Activated CD4-positive, alpha-beta T cell treated with anti-CD3 and anti-CD28 coated beads for 24 hours (primary cell): ENCODE data around the gene CGN.

Experiments used
- DNase-seq, 2 donors: peaks; one replicate each; pipeline ENCODE4 v3.0.0-alpha.2; 2020; ENCODE audit warnings: low read depth in 2 of 2

CGN gene

DNA sequence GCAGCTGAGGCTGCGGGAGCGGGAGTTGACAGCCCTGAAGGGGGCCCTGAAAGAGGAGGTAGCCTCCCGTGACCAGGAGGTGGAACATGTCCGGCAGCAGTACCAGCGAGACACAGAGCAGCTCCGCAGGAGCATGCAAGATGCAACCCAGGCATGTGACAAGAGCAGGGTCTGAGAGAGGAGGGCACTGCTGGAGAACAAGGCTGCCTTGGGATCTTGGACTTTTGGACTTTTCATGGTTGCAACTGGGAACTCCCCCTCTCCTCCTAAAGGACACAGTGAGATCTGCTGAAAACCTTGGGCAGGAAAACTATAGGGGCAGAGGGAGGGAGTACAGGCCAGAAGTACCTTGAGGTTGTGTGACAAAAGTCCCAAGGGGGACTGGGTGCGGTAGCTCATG is 13.5 kb downstream of the CGN start:
- no peak for DNase-seq

DNA sequence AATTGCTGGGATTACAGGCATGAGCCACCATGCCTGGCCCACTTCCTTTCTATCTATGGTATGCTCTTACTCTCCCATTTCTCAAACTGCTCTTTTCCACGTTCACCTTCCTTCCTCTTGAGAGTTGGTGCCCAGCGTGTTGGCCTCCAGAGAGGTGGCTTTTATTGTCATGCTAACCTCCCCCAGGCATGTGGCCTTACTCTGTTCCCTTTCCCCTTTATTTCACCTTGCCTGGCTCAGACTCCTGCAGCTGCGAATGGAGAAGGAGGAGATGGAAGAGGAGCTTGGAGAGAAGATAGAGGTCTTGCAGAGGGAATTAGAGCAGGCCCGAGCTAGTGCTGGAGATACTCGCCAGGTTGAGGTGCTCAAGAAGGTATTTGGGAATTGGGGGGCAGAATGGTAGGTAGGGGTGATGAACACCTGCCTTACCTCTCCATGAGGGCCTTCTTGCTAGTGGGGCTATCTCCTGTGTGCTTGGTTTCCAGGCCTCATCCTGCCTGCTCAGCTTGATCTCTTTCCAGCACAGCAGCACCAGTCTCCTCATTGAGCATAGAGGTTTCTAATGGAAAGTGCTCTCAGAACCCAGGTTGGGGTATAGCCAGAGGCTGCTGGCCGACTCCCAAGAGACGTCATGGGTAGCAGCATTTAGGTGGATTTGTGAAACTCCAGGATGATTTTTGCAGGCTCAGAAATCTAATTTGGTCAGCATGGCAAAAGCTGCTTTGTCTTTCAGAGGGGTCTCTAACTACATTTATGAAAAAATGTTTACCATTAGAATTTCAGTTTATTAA is 15.7 kb downstream of the CGN start:
- no peak for DNase-seq

DNA sequence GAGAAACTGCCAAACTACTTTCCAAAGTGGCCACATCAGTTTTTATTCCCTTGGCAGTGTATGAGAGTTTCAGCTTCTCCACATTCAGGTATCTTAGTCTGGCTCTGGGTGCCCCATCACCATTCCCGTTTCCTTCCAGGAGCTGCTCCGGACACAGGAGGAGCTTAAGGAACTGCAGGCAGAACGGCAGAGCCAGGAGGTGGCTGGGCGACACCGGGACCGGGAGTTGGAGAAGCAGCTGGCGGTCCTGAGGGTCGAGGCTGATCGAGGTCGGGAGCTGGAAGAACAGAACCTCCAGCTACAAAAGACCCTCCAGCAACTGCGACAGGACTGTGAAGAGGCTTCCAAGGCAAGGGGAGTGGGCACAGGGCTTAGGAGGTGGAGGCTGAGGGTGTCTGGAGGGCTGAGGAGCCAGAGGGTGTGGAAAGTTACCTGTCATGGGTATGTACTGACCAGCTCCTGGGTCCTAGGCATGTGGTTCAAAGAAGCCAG is 18.1 kb downstream of the CGN start:
- no peak for DNase-seq

DNA sequence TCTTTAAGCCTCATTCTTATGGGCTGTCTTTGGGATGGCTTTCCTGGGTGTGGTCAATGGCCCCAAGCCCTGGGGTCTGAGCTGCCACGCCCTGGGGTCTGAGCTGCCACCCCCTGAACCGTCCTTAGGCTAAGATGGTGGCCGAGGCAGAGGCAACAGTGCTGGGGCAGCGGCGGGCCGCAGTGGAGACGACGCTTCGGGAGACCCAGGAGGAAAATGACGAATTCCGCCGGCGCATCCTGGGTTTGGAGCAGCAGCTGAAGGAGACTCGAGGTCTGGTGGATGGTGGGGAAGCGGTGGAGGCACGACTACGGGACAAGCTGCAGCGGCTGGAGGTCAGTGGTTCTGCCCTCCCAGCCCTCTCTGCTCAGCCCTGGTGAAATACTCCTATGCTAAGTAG is 18.6 kb downstream of the CGN start:
- no peak for DNase-seq

DNA sequence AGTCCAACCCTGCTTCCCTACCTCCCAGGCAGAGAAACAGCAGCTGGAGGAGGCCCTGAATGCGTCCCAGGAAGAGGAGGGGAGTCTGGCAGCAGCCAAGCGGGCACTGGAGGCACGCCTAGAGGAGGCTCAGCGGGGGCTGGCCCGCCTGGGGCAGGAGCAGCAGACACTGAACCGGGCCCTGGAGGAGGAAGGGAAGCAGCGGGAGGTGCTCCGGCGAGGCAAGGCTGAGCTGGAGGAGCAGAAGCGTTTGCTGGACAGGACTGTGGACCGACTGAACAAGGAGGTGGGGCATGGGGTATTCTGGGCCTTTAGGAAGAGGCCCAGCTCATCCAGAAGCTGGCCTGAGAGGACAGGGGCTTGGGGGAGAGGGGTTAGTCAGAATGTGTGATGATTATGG is 19.3 kb downstream of the CGN start:
- DNase-seq, result no peak

DNA sequence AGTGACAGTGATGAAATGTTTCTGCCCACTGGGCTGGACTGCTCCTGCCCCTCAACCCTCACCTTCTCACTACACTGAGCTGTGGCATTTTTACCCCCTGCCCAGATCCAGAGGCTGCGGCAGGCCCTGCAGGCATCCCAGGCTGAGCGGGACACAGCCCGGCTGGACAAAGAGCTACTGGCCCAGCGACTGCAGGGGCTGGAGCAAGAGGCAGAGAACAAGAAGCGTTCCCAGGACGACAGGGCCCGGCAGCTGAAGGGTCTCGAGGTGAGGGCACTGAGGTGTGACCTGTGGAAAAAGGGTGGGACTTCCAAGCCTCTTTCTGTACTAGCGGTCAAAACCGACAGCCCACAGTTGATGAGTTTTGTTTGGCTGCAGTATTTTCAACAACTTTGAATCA is 22.7 kb downstream of the CGN start:
- DNase-seq, result no peak

DNA sequence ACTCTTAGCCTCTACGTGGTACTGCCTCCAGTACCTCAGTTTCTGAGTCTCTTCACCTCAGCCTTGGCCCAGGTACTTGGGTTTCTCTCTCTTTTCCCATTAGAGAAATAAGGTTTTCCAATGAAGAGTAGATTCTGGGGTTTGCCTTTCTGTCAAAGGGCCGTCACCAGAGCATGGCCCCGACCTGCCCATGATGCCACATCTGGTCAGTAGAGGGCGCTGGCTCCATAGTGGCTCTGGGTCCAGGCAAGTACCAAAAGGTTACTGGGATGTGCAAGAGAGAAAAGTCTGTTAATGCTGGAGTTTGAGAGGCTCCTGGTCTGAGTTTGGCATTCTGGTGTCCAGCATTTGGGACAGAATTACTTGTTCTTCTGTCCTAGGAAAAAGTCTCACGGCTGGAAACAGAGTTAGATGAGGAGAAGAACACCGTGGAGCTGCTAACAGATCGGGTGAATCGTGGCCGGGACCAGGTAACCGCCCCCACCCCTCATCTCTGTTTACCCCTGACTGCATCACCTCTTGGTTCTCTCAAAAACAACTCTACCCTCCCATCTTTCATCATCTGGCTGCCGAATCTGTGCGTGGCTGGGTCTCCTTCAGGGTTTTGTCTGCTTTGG is 23.6 kb downstream of the CGN start:
- DNase-seq, result peak; percentile 63 to 80

DNA sequence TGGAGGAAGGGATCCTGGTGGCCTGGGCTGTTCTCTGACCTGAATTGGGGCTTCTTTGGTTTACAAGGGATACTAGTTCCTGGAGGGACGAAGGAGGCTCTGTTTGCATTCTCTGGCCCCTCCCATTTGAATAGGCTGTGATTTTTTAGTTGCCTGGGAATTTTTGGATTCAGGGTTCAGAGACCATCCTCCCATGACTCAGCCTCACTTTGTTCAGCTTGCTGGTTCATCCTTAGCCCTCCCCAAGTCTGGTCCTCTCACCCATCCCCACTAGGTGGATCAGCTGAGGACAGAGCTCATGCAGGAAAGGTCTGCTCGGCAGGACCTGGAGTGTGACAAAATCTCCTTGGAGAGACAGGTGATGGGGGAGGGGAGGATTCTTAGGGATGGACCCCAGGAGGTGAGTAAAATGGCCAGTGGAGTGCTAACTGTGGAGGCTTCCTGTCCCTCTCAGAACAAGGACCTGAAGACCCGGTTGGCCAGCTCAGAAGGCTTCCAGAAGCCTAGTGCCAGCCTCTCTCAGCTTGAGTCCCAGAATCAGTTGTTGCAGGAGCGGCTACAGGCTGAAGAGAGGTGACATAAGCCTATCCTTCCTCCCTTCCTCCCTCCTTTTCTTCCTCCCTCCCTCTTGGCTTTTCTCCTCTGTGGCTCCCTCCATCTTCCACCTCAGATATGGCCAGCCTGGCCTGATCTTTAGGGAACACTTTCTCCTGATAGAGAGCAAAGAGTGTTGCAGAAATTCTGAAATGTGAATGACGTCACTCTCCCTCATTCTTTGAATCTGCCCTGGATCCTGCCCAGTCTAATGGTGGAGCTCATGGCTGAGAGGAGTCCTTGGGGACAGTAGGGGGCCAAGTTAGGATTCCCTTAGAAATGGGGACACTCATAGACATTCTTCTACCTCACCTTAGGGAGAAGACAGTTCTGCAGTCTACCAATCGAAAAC is 24.4 kb downstream of the CGN start:
- DNase-seq, result no peak

DNA sequence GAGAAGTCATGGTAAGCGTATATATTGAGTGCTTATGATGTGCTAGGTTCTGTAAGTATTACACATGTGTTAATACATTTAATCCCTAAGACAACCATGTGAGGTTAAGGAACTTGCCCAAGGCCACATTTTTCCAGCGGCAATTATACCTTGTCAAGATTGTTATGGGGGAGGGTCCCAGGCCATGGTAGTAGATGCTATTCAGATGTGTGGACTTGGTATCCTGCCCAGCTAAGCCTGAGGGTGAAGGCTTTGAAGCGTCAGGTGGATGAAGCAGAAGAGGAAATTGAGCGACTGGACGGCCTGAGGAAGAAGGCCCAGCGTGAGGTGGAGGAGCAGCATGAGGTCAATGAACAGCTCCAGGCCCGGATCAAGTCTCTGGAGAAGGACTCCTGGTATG is 25.3 kb downstream of the CGN start:
- DNase-seq, result no peak

DNA sequence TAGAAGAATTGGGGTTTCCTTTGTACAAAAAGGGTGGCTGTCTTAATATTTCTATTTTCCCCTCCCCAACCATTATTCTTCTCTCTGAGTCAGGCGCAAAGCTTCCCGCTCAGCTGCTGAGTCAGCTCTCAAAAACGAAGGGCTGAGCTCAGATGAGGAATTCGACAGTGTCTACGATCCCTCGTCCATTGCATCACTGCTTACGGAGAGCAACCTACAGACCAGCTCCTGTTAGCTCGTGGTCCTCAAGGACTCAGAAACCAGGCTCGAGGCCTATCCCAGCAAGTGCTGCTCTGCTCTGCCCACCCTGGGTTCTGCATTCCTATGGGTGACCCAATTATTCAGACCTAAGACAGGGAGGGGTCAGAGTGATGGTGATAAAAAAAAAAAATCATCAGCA is 25.9 kb downstream of the CGN start:
- no peak for DNase-seq

DNA sequence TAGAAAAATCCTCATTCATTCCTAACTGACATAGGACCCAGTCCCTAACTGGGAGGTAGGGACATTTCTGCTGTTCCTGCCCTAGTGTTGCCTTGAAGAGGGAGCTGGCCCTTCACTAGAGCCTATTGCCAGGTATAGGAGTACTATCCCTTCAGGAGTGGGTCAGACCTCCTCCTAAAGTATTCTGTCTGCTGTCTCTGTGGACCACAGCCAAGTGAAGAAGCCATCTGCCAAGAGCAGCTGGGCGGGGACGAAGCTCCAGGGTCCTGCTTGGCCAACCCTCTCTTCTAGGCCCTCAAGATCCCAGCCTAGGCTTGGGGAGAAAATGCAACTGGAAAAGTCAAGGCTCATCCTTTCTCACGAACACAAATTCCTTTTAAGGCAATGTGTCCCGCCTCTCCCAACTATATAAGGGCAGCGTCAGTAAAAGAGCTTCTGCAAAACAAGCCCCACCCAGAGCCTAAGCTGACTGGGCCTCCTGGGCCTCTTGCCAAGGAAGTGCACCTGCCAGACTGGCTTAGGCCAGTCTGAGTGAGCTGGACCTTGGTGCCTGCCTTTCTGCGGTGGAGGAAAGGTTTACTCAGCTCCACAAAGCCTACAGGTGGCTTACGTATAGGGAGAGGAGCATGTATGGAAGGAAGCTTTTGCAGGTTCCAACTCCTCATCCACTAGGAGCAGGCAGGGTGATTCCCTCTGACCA is 28.3 kb downstream of the CGN start:
- DNase-seq, result no peak

DNA sequence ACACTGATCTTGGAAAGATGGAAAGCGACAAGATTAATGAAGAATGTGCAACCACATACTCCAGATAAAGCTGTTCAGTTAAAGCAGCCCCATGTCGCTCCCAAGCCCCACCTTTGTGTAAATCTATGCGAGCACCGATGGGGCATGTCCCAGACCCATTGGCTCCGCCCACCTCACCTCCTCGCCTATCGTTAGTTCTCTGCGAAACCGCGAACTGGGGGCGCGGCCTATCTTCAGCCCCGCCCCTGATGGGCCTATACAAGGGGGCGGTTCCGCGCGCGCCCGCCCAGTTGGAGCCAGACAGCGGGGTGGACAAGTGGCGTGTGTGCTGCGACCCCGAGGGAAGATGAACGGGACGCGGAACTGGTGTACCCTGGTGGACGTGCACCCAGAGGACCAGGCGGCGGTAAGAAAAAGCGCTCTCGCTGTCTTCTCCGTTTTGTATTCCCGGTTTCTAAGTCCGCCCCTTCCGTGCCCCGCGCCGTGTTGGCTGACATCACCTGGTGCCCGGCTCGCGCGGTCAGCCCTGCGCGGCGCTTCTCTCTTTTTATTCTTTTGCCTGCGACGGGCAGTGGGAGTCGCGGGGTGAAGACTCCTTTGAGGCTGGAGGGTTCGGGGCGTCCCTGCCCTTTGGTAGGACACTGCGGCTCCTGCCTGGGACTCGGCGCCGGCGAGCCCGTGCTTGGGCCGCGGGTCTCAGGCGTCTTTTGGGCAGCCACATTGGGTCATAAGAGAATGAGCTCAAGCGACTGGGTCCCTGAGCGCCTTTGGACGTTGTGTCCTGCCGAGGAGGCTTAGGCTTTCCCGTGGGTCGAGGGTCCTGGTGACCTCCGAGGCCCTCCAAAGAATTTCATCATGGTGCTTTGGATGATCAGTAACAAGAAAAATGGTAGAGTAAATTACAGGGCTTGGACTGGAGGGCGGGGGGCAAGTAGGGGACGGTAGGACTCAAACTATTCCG is 29.1 kb downstream of the CGN start, which contains the start of gene TUFT1:
TSS of gene TUFT1 (plus strand) at position 289 of the 961 bp plus-strand sequence. CDS start at position 347, 58 bp downstream.
- DNase-seq, result peak; percentile 87 to 92

DNA sequence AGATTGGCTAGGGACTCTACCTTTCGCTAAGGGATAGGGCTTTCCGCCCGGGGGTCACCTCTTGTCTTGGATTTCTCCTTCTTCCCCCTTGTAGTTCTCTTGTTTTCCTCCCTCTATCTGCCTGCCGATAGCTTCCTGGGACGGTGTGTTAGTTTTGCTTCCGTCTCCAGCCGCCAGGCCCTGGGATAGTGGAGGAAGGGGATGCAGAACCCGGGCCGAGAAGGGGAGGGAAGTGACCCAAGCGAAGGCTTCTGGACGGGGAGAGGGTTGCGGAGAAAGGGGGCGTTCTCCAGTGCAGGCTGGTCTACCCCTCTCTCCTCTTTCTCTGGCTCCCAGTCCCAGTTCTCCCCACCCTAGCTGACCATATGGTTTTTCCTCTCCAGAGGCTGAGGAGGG is 29.8 kb downstream of the CGN start:
- no peak for DNase-seq

DNA sequence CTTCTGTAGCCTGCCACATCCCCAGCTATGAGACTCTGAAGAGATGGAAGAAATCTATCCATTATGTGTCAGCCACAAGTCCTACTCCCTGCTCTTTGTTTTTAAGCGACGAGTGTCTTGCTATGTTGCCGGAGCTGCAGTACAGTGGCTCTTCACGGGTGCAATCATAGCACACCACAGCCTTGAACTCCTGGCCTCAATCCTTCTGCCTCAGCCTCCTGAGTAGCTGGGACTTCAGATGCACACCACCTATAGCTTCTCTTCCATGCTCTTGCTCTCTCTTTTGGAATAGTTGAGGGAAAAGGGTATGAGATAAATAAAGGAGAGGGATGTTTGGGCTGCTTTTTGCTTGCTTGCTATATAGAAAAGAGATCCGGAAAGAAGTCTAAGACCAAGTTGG is 30.6 kb downstream of the CGN start:
- DNase-seq, result no peak

DNA sequence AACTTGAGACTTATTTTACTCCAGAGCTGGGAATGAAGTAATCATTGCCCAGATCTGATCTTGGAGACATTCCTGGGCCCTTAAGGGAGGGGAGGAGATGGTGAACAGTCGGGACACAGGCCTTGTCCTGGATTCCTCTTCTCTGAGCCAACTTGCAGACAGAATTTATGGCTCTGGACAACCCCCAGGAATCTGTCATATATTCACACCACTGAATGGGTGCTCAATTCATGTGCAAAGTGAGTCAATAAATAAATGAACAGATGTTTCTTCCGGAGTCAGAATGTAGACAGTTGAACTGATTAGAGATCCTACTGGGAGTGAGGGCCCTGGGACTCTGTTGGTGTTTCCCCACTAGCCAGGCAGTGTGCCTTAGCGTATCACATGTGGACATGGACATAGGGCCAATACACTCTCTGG is 31.5 kb downstream of the CGN start:
- DNase-seq, result no peak

DNA sequence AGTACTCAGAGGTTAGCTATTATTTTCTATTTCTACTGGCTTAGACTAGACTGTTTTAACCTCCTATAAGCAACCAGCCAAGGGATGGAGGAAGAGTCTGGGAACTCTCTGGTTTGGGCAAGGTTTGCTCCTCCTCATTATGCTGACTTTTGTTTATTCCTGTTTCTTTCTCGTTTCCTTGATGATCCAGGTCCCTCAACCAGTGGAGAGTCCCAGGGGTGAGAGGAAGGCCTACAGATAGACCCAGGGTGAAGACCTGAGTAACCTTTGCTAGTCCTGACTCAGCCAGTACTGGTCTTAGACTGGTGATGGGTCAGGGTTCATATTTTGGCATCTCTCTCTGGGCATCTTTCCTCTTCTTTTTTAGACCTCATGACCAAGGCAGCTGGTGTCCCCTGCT is 34.4 kb downstream of the CGN start:
- no peak for DNase-seq

DNA sequence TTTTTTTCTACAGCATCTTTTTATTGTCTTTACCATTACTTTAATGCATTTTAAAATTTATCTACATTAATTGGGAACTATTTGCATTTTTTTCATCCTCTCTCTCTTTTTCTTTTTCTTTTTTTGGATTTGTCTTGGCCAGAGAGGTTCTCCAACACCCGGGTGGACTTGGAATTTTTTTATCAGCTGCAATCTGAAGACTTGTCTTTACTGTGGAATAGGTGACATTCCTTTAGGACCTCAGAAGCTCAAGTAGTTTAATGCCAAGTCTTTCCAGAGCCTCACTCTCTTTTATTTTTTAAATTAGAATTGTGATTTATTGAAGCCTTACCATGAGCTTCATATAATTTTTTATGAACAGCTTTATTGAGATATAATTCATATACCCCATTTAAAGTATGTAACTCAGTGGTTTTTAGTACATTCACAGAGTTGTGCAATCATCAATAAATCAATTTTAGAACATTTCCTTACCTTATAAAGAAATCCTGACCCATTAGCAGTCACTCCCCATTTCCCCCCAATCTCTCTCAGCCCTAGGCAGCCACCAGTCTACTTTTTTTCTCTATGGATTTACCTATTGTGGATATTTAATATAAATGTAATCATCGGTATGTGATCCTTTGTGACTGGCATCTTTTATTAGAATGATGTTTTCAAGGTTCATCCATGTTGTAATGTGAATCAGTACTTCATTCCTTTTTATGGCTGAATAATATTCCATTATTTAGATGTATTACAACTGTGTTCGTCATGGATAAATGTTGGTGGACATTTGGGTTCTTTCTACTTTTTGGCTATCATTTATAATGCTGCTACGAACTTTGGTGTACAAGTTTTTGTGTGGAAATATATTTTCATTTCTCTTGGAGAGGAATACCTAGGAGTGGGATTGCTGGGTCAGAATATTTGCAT is 35.1 kb downstream of the CGN start:
- DNase-seq, result no peak

DNA sequence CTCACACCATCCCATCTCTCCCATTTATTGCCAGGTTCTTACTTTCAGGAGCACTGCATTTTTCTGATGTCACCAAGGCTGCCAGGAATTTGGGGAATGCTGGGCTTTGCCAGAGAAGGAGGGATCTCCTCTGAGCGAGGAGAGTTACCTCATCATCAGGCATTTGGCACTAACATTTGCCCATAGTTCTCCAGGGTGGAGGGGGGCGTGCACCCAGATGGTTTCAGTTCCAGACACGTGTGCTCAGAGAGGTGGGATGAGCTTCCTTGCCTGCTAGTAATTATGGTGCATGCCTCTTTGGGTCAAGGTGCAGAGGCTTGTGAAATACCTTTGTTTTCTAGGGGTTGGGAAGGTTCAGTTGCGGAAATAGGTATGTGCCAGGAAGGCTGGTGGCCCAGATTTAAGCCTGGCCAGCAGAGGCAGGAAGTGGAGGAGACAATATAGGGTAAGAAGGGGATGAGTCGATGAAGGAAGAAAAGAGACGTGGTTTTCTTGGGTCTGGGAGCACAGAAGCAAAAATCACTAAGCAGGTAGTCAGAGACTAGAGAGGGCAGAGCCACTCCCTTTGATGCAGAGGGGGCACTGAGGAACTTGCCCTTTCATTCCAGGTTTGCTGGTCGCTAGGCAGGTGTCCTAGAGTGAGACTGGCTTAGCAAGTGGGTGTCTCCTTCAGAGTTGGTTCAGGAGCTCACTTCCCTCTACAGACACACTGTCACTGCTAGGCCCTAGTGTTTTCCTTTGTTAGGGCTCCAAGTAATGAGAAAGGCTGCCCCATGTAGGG is 36.1 kb downstream of the CGN start:
- DNase-seq, result no peak

DNA sequence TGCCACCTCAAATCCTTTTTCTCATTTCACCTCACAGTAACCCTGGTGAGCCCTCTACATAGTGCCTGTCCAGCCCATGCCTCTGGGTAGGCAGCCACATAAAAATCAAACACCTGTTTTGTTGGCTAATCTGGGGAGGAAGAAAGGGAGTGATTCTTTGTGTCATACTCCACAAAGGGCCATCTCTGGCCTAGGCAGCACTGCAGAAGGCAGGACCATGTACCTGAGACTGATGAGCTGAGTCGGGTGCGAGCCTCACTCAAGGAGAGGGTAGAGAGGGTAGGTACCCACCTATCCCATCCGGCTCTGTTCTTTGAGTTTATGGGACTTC is 36.7 kb downstream of the CGN start:
- no peak for DNase-seq
